HS-5 (cell line): ENCODE measurements around the gene MYOD1.

Experiments
- DNase-seq: peaks from one replicate; pipeline ENCODE4 v3.0.0-alpha.2; 2012; ENCODE audit warnings: low read depth

MYOD1 gene

GRCh38 chr11:17702876-17703275 lies 16.5 kb upstream of the MYOD1 start:
- DNase-seq: no peak

GRCh38 chr11:17703951-17704350 lies 15.4 kb upstream of the MYOD1 start:
- DNase-seq: no peak

- DNase-seq: no peak
Measured at GRCh38 chr11:17707830-17708229, 11.5 kb upstream of the MYOD1 start.

DNA sequence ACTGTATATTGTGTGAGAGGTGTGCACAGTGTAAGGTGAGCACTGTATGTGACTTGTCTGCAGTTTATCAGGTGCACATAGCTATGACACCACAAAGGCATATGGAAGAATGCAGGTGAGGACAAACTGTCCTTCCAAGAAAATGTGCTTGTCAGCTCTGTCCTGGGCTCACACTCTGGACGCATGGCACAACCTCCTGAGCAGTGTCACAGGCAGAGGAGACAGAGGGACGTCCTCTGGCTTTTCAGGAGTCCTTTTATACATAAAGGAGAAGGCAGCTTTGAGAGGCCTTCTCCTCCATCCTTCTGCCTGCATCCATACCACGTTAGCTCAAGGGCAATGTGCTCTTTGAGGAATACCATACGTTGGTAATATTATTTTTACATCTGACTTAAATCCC lies 7.5 kb upstream of the MYOD1 start:
- no peak for DNase-seq

GRCh38 chr11:17713851-17714250 lies 5.5 kb upstream of the MYOD1 start:
- DNase-seq: no peak

DNA sequence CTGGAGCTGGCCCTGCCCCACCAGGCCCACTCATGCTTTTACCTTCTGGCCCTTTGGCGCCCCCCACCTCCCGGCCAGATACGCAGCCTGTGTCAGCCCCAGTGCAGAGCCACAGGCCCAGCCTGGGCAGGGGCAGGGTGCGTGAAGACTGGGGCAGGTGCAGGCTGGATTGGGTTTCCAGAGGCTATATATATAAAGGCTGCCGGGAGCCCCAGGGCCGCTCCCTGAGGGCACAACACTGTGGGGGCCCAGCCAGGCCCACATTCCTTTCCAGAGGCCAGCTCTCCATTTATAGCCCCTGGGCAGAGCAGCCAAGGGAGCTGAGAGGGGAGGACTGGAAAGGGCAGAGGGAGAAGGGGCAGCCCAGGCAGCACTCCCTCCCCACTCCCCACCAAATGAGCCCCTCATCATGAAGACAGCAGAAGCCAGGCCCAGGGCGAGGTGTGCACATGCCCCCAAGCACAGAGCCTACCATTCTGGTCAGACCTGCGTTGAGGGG lies 5.0 kb upstream of the MYOD1 start:
- DNase-seq: no peak

DNA sequence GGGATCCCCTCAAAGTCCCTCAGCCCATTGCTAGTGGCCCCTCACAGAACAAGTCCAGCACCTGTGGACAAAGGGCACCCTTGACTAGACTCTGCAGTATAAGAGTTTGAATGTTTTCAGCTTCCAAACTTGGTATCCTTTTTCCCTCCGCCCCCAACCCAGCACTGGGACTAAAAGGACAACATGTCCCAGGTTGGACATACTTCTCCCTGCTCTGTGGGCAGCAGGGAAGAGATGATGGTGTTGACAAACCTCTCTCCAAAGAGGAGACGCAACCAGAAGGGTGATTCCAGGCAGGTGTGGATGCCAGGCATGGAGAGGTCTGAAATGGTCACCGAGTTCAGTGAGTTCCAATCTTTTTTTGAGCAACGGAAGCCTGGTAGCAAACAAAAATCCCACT lies 4.5 kb upstream of the MYOD1 start:
- no peak for DNase-seq

DNA sequence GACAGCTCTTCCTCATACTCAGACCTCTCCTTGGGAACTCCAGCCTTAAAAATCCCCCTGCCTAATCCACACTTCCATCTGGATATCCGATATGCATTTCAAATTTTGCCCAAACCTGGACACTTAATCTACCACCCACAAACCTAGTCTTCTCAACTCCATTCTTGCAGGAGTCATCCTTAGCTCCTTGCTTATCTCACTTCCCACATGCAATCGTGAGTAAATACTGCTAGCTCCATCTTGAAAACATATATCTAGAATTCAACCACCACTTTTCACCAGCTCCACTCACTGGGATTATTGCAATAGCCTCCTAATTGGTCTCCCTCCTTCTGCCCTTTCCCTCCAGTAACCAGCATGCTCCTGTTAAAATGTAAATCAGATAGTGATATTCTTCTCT lies 2.6 kb upstream of the MYOD1 start:
- no peak for DNase-seq

GRCh38 chr11:17718015-17718414 lies 1.4 kb upstream of the MYOD1 start:
- no peak for DNase-seq

- DNase-seq: no peak
Measured at GRCh38 chr11:17718510-17718962, 835 bp upstream of the MYOD1 start.

DNA sequence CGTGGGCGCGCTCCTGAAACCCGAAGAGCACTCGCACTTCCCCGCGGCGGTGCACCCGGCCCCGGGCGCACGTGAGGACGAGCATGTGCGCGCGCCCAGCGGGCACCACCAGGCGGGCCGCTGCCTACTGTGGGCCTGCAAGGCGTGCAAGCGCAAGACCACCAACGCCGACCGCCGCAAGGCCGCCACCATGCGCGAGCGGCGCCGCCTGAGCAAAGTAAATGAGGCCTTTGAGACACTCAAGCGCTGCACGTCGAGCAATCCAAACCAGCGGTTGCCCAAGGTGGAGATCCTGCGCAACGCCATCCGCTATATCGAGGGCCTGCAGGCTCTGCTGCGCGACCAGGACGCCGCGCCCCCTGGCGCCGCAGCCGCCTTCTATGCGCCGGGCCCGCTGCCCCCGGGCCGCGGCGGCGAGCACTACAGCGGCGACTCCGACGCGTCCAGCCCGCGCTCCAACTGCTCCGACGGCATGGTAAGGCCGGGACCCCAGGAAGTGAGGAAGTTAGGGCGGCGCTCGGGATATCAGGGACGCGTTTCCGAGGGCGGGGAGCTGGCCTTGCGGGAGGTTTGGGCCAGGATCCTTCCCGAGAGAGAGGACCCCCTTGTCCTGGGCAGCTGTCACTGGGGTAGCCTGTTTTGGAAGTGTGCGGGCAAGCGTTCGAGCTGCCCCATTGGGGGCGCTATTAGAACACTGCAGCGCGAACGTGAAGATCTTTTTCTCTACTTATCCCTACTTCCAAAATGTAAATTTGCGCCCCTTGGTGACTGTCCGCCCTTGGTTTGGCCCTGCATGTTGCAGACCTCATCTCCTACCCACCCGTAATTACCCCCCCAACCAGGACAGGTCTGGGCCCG lies 796 bp downstream of the MYOD1 start:
- DNase-seq: no peak

GRCh38 chr11:17720796-17721171 lies 1.4 kb downstream of the MYOD1 start:
- DNase-seq: no peak

DNA sequence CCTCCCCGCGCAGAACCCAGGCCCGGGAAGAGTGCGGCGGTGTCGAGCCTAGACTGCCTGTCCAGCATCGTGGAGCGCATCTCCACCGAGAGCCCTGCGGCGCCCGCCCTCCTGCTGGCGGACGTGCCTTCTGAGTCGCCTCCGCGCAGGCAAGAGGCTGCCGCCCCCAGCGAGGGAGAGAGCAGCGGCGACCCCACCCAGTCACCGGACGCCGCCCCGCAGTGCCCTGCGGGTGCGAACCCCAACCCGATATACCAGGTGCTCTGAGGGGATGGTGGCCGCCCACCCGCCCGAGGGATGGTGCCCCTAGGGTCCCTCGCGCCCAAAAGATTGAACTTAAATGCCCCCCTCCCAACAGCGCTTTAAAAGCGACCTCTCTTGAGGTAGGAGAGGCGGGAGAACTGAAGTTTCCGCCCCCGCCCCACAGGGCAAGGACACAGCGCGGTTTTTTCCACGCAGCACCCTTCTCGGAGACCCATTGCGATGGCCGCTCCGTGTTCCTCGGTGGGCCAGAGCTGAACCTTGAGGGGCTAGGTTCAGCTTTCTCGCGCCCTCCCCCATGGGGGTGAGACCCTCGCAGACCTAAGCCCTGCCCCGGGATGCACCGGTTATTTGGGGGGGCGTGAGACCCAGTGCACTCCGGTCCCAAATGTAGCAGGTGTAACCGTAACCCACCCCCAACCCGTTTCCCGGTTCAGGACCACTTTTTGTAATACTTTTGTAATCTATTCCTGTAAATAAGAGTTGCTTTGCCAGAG lies 2.0 kb downstream of the MYOD1 start:
- DNase-seq: no peak

DNA sequence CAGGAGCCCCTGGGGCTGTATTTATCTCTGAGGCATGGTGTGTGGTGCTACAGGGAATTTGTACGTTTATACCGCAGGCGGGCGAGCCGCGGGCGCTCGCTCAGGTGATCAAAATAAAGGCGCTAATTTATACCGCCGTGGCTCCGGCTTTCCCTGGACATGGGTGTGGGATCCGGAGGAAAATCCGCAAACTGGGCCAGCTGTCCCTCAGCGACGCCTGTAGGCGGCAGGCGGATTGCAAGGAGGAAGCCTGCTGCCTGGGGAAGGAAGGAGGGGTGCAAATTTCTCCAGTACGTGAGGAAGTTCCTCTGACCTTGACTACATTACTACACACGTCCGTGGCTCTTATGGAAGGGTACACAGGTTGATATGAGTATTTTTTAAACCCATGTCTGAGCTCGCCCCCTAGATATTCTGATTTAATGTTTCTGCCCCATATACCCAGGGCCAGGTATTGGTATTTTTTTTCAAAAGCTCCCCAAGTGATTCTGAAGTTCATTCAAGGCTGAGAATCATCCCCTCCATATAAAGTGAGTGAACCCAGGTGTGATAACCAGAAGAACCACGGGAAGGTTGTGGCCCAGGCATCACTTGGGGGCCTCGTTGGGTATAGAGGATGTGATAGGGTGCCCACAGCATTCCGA lies 2.8 kb downstream of the MYOD1 start:
- no peak for DNase-seq

DNA sequence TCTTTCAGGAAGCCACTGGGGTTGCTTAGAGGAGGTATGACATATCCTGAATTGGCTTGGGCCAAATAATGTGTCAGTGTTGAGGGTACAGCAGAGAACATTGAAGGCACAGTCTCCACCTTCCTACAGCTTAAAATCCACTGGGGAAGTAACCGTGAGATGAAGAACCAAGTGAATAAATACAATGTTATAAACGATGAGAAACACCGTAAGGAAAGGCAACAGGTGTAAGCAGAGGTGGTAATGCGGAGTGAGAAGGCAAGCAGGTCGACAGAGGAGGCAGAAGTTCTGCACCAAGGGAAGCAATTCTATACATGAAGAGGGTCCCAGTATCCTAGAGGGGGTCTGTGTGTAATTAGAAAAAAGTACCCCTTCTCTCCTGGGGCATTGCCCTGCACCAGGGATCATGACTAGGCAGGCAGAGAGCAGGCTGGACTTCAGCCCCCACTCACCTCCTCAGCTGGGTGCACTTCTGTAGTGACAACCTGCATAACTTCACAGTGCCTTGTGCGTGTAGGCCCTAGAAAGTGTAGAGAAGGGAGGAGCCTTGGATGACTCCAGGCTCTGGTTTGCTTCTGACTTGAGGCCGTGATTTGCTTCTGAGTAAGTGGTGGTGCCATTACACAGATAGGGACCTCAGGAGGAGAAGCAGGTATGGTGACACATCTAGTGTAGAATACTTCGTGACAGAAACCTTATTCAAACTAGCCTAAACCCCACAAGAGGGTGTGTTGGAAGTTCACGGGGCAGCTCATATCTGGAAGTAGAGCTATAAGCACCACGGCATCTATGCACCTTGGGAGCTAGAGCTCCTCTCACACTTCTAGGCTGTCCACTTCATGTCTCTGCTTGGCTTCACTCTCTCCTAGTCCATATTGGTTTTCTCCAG lies 4.9 kb downstream of the MYOD1 start:
- no peak for DNase-seq

DNA sequence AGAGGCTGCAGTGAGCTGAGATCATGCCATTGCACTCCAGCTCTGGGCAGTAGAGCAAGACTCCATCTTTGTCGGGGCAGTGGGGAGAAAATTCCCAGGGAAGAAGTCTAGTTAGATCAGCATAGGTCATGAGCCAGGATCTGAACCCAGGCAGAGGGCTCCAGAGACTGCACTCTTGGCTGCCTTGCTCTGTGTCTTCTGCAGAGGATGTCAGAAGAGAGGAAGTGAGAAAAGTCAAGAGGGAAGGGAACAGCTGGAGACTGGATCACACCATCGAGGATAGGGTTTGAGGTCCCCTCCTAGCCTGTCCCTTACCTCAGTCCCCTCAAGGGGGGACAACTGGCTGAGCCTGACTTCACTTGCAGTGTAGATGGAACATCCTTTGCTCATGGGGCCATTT lies 5.8 kb downstream of the MYOD1 start:
- DNase-seq: no peak

DNA sequence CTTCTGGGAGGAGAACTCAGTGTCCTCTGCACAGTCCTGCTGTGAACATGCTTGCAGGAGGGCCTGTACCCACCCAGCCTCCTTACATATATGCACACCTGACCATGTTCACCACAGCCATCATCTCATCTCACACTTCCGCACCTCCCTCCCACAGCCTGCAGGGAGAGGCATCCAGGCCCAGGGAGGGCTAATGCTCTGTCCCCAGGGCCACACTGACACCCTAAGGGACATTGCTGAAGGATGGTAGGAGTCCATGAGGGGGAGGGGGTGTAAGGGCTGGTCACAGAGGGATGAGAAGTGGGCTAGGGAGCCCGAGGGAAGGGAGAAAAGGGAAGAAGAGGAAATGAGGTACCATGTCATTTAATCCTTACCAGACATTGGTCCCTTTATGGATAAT lies 10.8 kb downstream of the MYOD1 start:
- no peak for DNase-seq

DNA sequence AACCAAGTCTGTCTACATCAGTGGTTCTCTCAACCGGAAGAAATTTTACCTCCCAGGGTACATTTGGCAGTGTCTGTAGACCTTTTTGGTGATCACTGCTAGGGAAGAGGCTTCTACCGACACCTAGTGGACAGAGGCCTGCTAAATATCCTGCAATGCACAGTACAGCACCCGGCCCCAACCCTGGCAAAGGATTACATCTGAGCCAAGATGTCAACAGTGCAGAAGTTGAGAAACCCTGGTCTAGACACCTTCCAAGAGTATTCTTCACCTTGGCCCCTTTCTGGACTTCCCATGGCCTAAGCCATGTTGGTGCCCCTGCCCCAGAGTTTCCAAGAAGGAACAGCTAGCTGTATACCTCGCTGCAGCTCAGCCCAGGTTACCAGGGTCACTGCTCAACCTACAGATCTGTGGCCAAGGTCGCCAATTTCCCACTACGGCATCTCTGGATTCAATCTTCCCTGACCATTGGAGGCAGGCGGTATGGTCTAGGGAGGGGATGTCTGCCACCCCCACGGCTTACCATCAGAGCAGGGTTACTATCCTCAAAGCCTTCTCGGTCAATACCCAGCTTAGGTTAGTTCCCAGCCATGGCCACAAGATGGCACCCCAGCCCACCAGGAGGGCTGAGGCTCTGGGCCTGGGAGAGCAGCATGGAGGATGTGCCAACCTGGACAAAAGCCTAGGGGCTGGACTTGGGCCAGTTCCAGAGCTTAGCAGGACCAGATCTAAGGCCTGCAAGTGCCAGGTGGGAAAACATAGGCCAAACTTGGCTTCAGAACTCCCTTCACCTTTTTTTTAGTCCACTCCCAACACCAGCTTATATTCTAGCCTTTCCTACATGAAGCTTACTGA lies 11.5 kb downstream of the MYOD1 start:
- peak; percentile 46 for DNase-seq

DNA sequence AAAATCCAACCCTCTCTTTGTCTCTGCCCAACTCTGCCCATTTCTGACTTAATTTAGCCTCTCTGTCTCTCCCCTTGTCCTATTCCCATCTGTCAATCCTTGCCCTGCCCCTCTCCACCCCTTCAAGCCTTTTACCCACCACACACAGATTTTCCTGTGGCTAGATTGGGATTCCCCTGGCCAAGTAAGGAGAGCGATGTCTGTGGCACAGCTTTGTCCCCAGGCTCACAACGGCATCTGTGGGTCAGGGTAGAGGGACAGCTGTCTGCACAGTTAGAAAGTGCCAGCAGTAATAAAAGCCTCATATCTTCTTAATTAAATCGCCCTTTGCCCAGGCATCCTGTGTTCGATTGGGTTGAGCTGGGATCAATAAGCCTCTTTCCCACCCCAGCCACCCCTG lies 13.9 kb downstream of the MYOD1 start:
- no peak for DNase-seq

DNA sequence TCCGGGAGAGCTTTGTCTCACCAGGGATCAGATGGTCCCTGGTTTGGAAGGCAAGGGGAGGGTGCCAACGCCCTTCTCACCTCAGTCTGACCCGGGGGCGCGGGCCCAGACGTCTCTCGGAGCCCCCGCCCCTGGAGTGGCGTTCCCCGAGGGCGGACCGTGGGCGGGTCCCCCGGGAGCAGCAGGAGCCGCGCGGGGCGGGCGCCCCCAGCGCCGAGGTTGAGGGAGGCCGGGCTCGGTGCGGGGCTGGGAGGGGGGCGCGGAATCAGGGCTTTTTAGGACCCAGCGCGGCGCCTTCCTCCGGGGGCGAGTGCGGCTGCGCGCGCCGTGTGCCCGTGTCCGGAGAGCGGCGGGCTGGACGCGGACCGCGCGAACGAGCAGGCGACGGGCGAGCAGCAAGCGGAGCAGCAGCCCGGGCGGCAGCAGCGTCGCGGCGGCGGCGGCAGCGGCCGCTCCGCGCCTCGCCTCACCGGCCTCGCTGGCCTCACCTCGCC lies 15.1 kb downstream of the MYOD1 start, which contains the start of gene KCNC1:
TSS of gene KCNC1 (plus strand) at position 364 of the 494 bp plus-strand sequence. CDS start 1,222 bp downstream, outside the sequence.
- DNase-seq: no peak
